ENCODE measurements around the gene FADS1.
A peak's percentile ranks its signal among the peaks of the same experiment; 100 is the strongest.

Gene FADS1

GRCh38 chr11:61797263-61797944 lies 19.4 kb downstream of the FADS1 start:
- DNase-seq (ENCODE audit: low read depth in 2 of 2, low spot score in 1 of 2): peak in 1 of 2 donors; percentile 51

GRCh38 chr11:61795876-61796526 lies 20.8 kb downstream of the FADS1 start:
- no peak for DNase-seq (ENCODE audit: low read depth in 2 of 2, low spot score in 1 of 2)

GRCh38 chr11:61795459-61795858 lies 21.3 kb downstream of the FADS1 start:
- no peak for DNase-seq (ENCODE audit: low read depth in 2 of 2, low spot score in 1 of 2)

- DNase-seq (ENCODE audit: low read depth in 2 of 2, low spot score in 1 of 2): no peak
These were observed 22.2 kb downstream of the FADS1 start for GRCh38 chr11:61794579-61794978.

- DNase-seq (ENCODE audit: low read depth in 2 of 2, low spot score in 1 of 2): no peak
These were observed 23.0 kb downstream of the FADS1 start for GRCh38 chr11:61793829-61794204.

GRCh38 chr11:61793083-61793828 lies 23.5 kb downstream of the FADS1 start:
- no peak for DNase-seq (ENCODE audit: low read depth in 2 of 2, low spot score in 1 of 2)

- DNase-seq (ENCODE audit: low read depth in 2 of 2, low spot score in 1 of 2): peak; percentile 66 to 73
These were observed 24.3 kb downstream of the FADS1 start, which contains the start of the genes FEN1 and TMEM258 for GRCh38 chr11:61792310-61793082. TSS of gene FEN1 (plus strand) at chr11:61792911. CDS start at chr11:61795362, 2,451 bp downstream. TSS of gene TMEM258 (minus strand) at chr11:61792599. CDS start at chr11:61792558, 41 bp downstream.

- DNase-seq (ENCODE audit: low read depth in 2 of 2, low spot score in 1 of 2): no peak
These were observed 25.0 kb downstream of the FADS1 start for GRCh38 chr11:61791737-61792309.

- no peak for DNase-seq (ENCODE audit: low read depth in 2 of 2, low spot score in 1 of 2)
These were observed 28.8 kb downstream of the FADS1 start for GRCh38 chr11:61787928-61788491.

GRCh38 chr11:61785837-61786402 lies 30.9 kb downstream of the FADS1 start:
- DNase-seq (ENCODE audit: low read depth in 2 of 2, low spot score in 1 of 2): no peak

GRCh38 chr11:61784506-61784805 lies 32.3 kb downstream of the FADS1 start:
- DNase-seq (ENCODE audit: low read depth in 2 of 2, low spot score in 1 of 2): no peak

- no peak for DNase-seq (ENCODE audit: low read depth in 2 of 2, low spot score in 1 of 2)
These were observed 32.9 kb downstream of the FADS1 start for GRCh38 chr11:61783717-61784505.

- no peak for DNase-seq (ENCODE audit: low read depth in 2 of 2, low spot score in 1 of 2)
These were observed 34.0 kb downstream of the FADS1 start for GRCh38 chr11:61782841-61783240.

- DNase-seq (ENCODE audit: low read depth in 2 of 2, low spot score in 1 of 2): no peak
These were observed 34.5 kb downstream of the FADS1 start for GRCh38 chr11:61782299-61782698.

- DNase-seq (ENCODE audit: low read depth in 2 of 2, low spot score in 1 of 2): no peak
These were observed 35.2 kb downstream of the FADS1 start for GRCh38 chr11:61781585-61781984.

- DNase-seq (ENCODE audit: low read depth in 2 of 2, low spot score in 1 of 2): no peak
These were observed 36.1 kb downstream of the FADS1 start for GRCh38 chr11:61780581-61781162.

- DNase-seq (ENCODE audit: low read depth in 2 of 2, low spot score in 1 of 2): no peak
These were observed 36.9 kb downstream of the FADS1 start for GRCh38 chr11:61779666-61780525.

GRCh38 chr11:61778920-61779650 lies 37.7 kb downstream of the FADS1 start:
- no peak for DNase-seq (ENCODE audit: low read depth in 2 of 2, low spot score in 1 of 2)
